HCT116 (cell line): ENCODE data around the gene DICER1. TPM values are rescaled to one million over a fixed set of nuclear protein-coding genes. Genes with fewer than 3 reads are reported as not detected.

ENCODE experiments used
- ATAC-seq: fragments of 200-7000 bp; cut with Tn5 transposase; 2 replicates; pipeline ENCODE4 v1.9.1; 2020; ENCODE audit warnings: mild to moderate bottlenecking, moderate library complexity
- BruUV-seq: library from RNA; stranded (reverse); fragments of 400-500 nt; replicated peaks from 2 replicates; lab custom pipeline; 2021; lab: Mats Ljungman, UMichigan
- CTCF ChIA-PET: fragments of 300-600 bp; sonication (Branson Sonifier 250); formaldehyde crosslinking; loops from one replicate; lab custom pipeline; 2021; ENCODE audit warnings: antibody characterized with exemption; lab: Charles Lee
- POLR2A ChIA-PET: fragments of 300-600, 350-600 bp; sonication (Branson Sonifier 250); formaldehyde crosslinking; loops from one replicate; lab custom pipeline; 2021; ENCODE audit warnings: antibody characterized with exemption; lab: Charles Lee
- RAD21 ChIA-PET, 2 experiments: fragments of 300-600 bp; sonication (Branson Sonifier 250); formaldehyde crosslinking; loops; one replicate each; lab custom pipeline; 2023; ENCODE audit warnings: low total read pairs in 2 of 2; ENCODE audit not compliant: uncharacterized antibody in 2 of 2, unreplicated experiment in 2 of 2, low non-redundant PET in 1 of 2; lab: Charles Lee
- DNase-seq: peaks from one replicate; pipeline ENCODE4 v3.0.0-alpha.2; 2010; ENCODE audit warnings: low read depth, low spot score
- H2AFZ ChIP-seq: fragments of 200-600 bp; shearing (Covaris generic), sonication (generic); 2 replicates; pipeline ENCODE4 v1.6.1; 2017; ENCODE audit warnings: low read depth, mixed run types, mixed read lengths, antibody characterized with exemption, low read length; ENCODE audit not compliant: poor library complexity, severe bottlenecking
- H3K27ac ChIP-seq: 2 replicates; pipeline ENCODE4 v1.5.1; 2012; ENCODE audit warnings: low read depth, low read length
- H3K27me3 ChIP-seq: fragments of 200-600 bp; sonication (generic); 2 replicates; pipeline ENCODE4 v1.6.1; 2016; ENCODE audit warnings: mixed run types, low read length, mixed read lengths; ENCODE audit not compliant: insufficient read depth
- H3K36me3 ChIP-seq, 2 experiments: fragments of 200-500 bp in 1 of 2; fragments of 200-600 bp in 1 of 2; sonication (Bioruptor generic) in 1 of 2; sonication (generic) in 1 of 2; 2 replicates each; pipeline versions ENCODE4 v1.5.1 to v1.6.1; 2014 to 2016; ENCODE audit warnings: low read length in 2 of 2, inconsistent platforms in 1 of 2, mixed read lengths in 1 of 2, mixed run types in 1 of 2; ENCODE audit not compliant: insufficient read depth in 2 of 2, control insufficient read depth in 1 of 2
- H3K4me1 ChIP-seq, 2 experiments: fragments of 200-600 bp in 1 of 2; sonication (generic) in 1 of 2; 2 replicates each; pipeline versions ENCODE4 v1.5.1 to v1.6.1; 2012 to 2017; ENCODE audit warnings: low read length in 2 of 2, inconsistent platforms in 1 of 2, mild to moderate bottlenecking in 1 of 2, mixed read lengths in 1 of 2, mixed run types in 1 of 2, moderate library complexity in 1 of 2; ENCODE audit not compliant: insufficient read depth in 2 of 2, control insufficient read depth in 1 of 2
- H3K4me2 ChIP-seq: fragments of 200-600 bp; sonication (generic); 2 replicates; pipeline ENCODE4 v1.6.1; 2017; ENCODE audit warnings: mixed run types, low read length, mixed read lengths
- H3K4me3 ChIP-seq, 2 experiments: fragments of 200-600 bp in 1 of 2; sonication (generic) in 1 of 2; replicated peaks in 1 of 2; 2 replicates each; pipeline ENCODE4 v1.5.1; 2011 to 2016; ENCODE audit warnings: low read length in 2 of 2, control low read depth in 1 of 2, low read depth in 1 of 2, mild to moderate bottlenecking in 1 of 2, mixed read lengths in 1 of 2, mixed run types in 1 of 2
- H3K79me2 ChIP-seq: fragments of 200-600 bp; sonication (generic); 2 replicates; pipeline ENCODE4 v1.6.1; 2017; ENCODE audit warnings: mild to moderate bottlenecking, mixed run types, low read length, moderate library complexity, mixed read lengths; ENCODE audit not compliant: insufficient read depth
- H3K9ac ChIP-seq: fragments of 200-600 bp; sonication (generic); 2 replicates; pipeline ENCODE4 v1.6.1; 2016; ENCODE audit warnings: low read length, mixed read lengths
- H3K9me2 ChIP-seq: fragments of 200-600 bp; sonication (generic), shearing (Covaris generic); 2 replicates; pipeline ENCODE4 v1.6.1; 2017; ENCODE audit warnings: mixed run types, mild to moderate bottlenecking, moderate library complexity; ENCODE audit not compliant: insufficient read depth
- H3K9me3 ChIP-seq, 2 experiments: fragments of 200-500 bp in 1 of 2; fragments of 200-600 bp in 1 of 2; sonication (Bioruptor generic) in 1 of 2; sonication (generic) in 1 of 2; 2 replicates each; pipeline ENCODE4 v1.6.1; 2014 to 2017; ENCODE audit warnings: low read length in 2 of 2, mixed read lengths in 2 of 2, inconsistent platforms in 1 of 2, low read depth in 1 of 2, mild to moderate bottlenecking in 1 of 2, mixed run types in 1 of 2, moderate library complexity in 1 of 2; ENCODE audit not compliant: control insufficient read depth in 1 of 2, insufficient read depth in 1 of 2
- H4K20me1 ChIP-seq: fragments of 200-600 bp; sonication (generic), shearing (Covaris generic); 2 replicates; pipeline ENCODE4 v1.6.1; 2017; ENCODE audit warnings: mixed run types, mild to moderate bottlenecking, moderate library complexity; ENCODE audit not compliant: insufficient read depth
- JUND ChIP-seq: IDR thresholded peaks from 2 replicates; pipeline ENCODE4 v1.6.1; 2012
- POLR2AphosphoS5 ChIP-seq: IDR thresholded peaks from 2 replicates; pipeline ENCODE4 v1.6.1; 2011; ENCODE audit warnings: mild to moderate bottlenecking, low read depth, low read length, moderate library complexity
- RAD21 ChIP-seq: IDR thresholded peaks from 2 replicates; pipeline ENCODE4 v1.6.1; 2012; ENCODE audit warnings: low read depth, mild to moderate bottlenecking
- REST ChIP-seq: IDR thresholded peaks from 2 replicates; pipeline ENCODE4 v1.6.1; 2012; ENCODE audit warnings: low read depth
- SIN3A ChIP-seq: IDR thresholded peaks from 2 replicates; pipeline ENCODE4 v1.6.1; 2012; ENCODE audit warnings: low read depth
- SRF ChIP-seq: IDR thresholded peaks from 2 replicates; pipeline ENCODE4 v1.6.1; 2012; ENCODE audit warnings: low read depth
- ZFX ChIP-seq: fragments of 450-650 bp; IDR thresholded peaks from 2 replicates; pipeline ENCODE4 v1.6.1; 2017
- intact Hi-C: fragments of 100-400 bp; cut with micrococcal nuclease; formaldehyde crosslinking; loops from 2 replicates; pipeline ENCODE4 v1.10.0; 2022
- total RNA-seq: library from RNA; stranded (reverse); gene quantifications from one replicate; pipeline ENCODE4 v1.2.1, GENCODE V29; 2021; ENCODE audit not compliant: unreplicated experiment
- TF ChIP-seq, protein P1 (sequence below): IDR thresholded peaks from 2 replicates; pipeline ENCODE4 v1.6.1; 2012
- TF ChIP-seq, protein P2 (sequence below): IDR thresholded peaks from 2 replicates; pipeline ENCODE4 v1.6.1; 2012
- TF ChIP-seq, protein P3 (sequence below), 3 experiments: fragments of 200-600 bp in 1 of 3; sonication (generic) in 1 of 3; IDR thresholded peaks in 2 of 3; conservative IDR thresholded peaks in 1 of 3; 2 replicates each; pipeline ENCODE4 v1.5.1; 2012 to 2017; ENCODE audit warnings: low read depth in 2 of 3, low read length in 2 of 3, antibody characterized with exemption in 1 of 3, borderline replicate concordance in 1 of 3, control low read depth in 1 of 3, mild to moderate bottlenecking in 1 of 3, mixed read lengths in 1 of 3, mixed run types in 1 of 3, moderate library complexity in 1 of 3; ENCODE audit not compliant: insufficient read depth in 1 of 3

Gene DICER1
- total RNA-seq, 1 experiment from 2014 or later = 38.6 TPM

DNA sequence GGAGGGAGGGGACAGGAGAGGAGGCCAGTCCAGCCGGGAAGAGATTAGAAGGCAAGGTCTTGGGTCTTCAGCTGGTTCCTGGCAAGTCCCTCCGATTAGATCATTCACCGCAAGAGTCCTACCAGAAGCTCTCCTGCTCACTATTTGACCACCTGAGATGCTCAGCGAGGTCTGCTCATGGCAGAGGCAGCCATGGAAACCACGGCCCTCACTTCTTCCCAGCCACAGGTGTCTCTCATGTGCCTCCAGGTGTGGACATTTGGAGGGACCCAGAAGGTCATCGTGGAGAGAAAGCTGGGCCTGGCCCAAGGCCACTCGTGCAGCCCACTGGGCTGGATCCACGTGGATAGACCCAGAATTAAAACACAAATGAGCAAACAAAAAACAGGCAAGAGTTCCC is 99.5 kb downstream of the DICER1 start:
- Histone ChIP-seq H3K27ac (no peak overlapping the region), H3K79me2 (no peaks in the 10 kb centered on the region), H3K9me2 (no peaks in the 10 kb centered on the region), H4K20me1 (no peaks in the 10 kb centered on the region), H3K27me3 (no peaks in the 10 kb centered on the region), H3K4me3 (no peak overlapping the region), H3K4me2 (no peak overlapping the region), H3K9ac (no peak overlapping the region), H3K36me3 (no peaks in the 10 kb centered on the region), H2AFZ (no peak overlapping the region), H3K4me1 (no peaks in the 10 kb centered on the region), H3K9me3 (no peaks in the 10 kb centered on the region)
- no peak for DNase-seq
- no peak for ATAC-seq
- ChIA-PET CTCF (no interaction called here), POLR2A (no interaction called here), RAD21 (no interaction called here)
- intact Hi-C loops = no loop called here
- TF ChIP-seq, protein P1, sequence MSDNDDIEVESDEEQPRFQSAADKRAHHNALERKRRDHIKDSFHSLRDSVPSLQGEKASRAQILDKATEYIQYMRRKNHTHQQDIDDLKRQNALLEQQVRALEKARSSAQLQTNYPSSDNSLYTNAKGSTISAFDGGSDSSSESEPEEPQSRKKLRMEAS = no peak
- TF ChIP-seq SRF (no peak), ZFX (no peak), SIN3A (no peak), JUND (no peak), POLR2AphosphoS5 (no peak)
- TF ChIP-seq, protein P2, sequence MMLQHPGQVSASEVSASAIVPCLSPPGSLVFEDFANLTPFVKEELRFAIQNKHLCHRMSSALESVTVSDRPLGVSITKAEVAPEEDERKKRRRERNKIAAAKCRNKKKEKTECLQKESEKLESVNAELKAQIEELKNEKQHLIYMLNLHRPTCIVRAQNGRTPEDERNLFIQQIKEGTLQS = no peak
- TF ChIP-seq, protein P3, sequence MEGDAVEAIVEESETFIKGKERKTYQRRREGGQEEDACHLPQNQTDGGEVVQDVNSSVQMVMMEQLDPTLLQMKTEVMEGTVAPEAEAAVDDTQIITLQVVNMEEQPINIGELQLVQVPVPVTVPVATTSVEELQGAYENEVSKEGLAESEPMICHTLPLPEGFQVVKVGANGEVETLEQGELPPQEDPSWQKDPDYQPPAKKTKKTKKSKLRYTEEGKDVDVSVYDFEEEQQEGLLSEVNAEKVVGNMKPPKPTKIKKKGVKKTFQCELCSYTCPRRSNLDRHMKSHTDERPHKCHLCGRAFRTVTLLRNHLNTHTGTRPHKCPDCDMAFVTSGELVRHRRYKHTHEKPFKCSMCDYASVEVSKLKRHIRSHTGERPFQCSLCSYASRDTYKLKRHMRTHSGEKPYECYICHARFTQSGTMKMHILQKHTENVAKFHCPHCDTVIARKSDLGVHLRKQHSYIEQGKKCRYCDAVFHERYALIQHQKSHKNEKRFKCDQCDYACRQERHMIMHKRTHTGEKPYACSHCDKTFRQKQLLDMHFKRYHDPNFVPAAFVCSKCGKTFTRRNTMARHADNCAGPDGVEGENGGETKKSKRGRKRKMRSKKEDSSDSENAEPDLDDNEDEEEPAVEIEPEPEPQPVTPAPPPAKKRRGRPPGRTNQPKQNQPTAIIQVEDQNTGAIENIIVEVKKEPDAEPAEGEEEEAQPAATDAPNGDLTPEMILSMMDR (IDR thresholded peaks at IDR 0.05 in 2 of 3, conservative IDR thresholded peaks at IDR 0.05 in 1 of 3; ENCODE audit: borderline replicate concordance in 1 of 3, insufficient read depth in 1 of 3, low read depth in 2 of 3, low read length in 2 of 3) = no peak
- BruUV-seq = no TSS peak

- no peak for TF ChIP-seq RAD21
- no peak for TF ChIP-seq ZFX
- TF ChIP-seq SIN3A = no peak
- TF ChIP-seq REST = no peak
- Histone ChIP-seq H4K20me1 (no peaks in the 10 kb centered on the region), H2AFZ (no peak overlapping the region), H3K27me3 (no peaks in the 10 kb centered on the region), H3K4me2 (no peak overlapping the region), H3K9me2 (no peaks in the 10 kb centered on the region), H3K4me3 (no peak overlapping the region), H3K79me2 (no peaks in the 10 kb centered on the region), H3K9me3 (no peaks in the 10 kb centered on the region), H3K9ac (no peak overlapping the region), H3K27ac (no peak overlapping the region), H3K36me3 (no peaks in the 10 kb centered on the region), H3K4me1 (no peaks in the 10 kb centered on the region)
- intact Hi-C loops = no loop called here
- CTCF ChIA-PET = no interaction called here
- no TSS peak for BruUV-seq
- RAD21 ChIA-PET = no interaction called here
- ATAC-seq (no peak), DNase-seq (no peak)
- POLR2A ChIA-PET = no interaction called here
Measured at GRCh38 chr14:95057147-95057546, 100.2 kb downstream of the DICER1 start.
